ENCODE data around the gene GGNBP2.

GGNBP2 gene

GRCh38 chr17:36514856-36515255 lies 29.9 kb upstream of the GGNBP2 start:
- no peak for DNase-seq (ENCODE audit: low spot score)

GRCh38 chr17:36515837-36516236 lies 28.9 kb upstream of the GGNBP2 start:
- no peak for DNase-seq (ENCODE audit: low spot score)

GRCh38 chr17:36523113-36523512 lies 21.6 kb upstream of the GGNBP2 start:
- DNase-seq (ENCODE audit: low spot score) = no peak

- no peak for DNase-seq (ENCODE audit: low spot score)
These were observed 20.3 kb upstream of the GGNBP2 start for GRCh38 chr17:36524428-36524876.

GRCh38 chr17:36525113-36525512 lies 19.6 kb upstream of the GGNBP2 start:
- DNase-seq (ENCODE audit: low spot score) = no peak

GRCh38 chr17:36525888-36526287 lies 18.8 kb upstream of the GGNBP2 start:
- DNase-seq (ENCODE audit: low spot score) = no peak

- DNase-seq (ENCODE audit: low spot score) = no peak
These were observed 17.0 kb upstream of the GGNBP2 start for GRCh38 chr17:36527621-36528250.

- no peak for DNase-seq (ENCODE audit: low spot score)
These were observed 15.6 kb upstream of the GGNBP2 start for GRCh38 chr17:36529121-36529520.

- DNase-seq (ENCODE audit: low spot score) = no peak
These were observed 12.2 kb upstream of the GGNBP2 start for GRCh38 chr17:36532435-36532975.

GRCh38 chr17:36533935-36534839 lies 10.5 kb upstream of the GGNBP2 start:
- DNase-seq (ENCODE audit: low spot score) = peak; percentile 42

GRCh38 chr17:36534840-36535668 lies 9.7 kb upstream of the GGNBP2 start, which contains the start of the genes MYO19 and PIGW:
Gene MYO19 (minus strand): TSS chr17:36534868. CDS start chr17:36532538, 2,330 bp downstream.
Gene PIGW (plus strand): TSS chr17:36534987. CDS start chr17:36537102, 2,115 bp downstream.
- DNase-seq (ENCODE audit: low spot score) = peak; percentile 80

GRCh38 chr17:36535669-36536081 lies 9.0 kb upstream of the GGNBP2 start:
- no peak for DNase-seq (ENCODE audit: low spot score)

- DNase-seq (ENCODE audit: low spot score) = no peak
These were observed 4.0 kb upstream of the GGNBP2 start for GRCh38 chr17:36540696-36541095.

- DNase-seq (ENCODE audit: low spot score) = no peak
These were observed 2.0 kb upstream of the GGNBP2 start for GRCh38 chr17:36542755-36543154.

- DNase-seq (ENCODE audit: low spot score) = peak; percentile 24
These were observed 744 bp upstream of the GGNBP2 start for GRCh38 chr17:36544044-36544306.

- DNase-seq (ENCODE audit: low spot score) = no peak
These were observed 352 bp downstream of the GGNBP2 start for GRCh38 chr17:36545077-36545464.

- peak; percentile 94 for DNase-seq (ENCODE audit: low spot score)
These were observed 1.0 kb downstream of the GGNBP2 start for GRCh38 chr17:36545465-36546417.

- DNase-seq (ENCODE audit: low spot score) = no peak
These were observed 1.8 kb downstream of the GGNBP2 start for GRCh38 chr17:36546418-36547093.

GRCh38 chr17:36547776-36548175 lies 3.1 kb downstream of the GGNBP2 start:
- DNase-seq (ENCODE audit: low spot score) = no peak
